ENCODE results near the gene PRMT5.

The PRMT5 gene

GRCh38 chr14:22895402-22895801 lies 33.8 kb downstream of the PRMT5 start:
- Histone ChIP-seq H3K27me3 (no peaks in the 10 kb centered on the region), H3K4me3 (ENCODE audit: low read depth, low read length) (no peak overlapping the region)
- no peak for TF ChIP-seq CTCF (IDR thresholded peaks at IDR 0.05; ENCODE audit: low read depth, low read length)

GRCh38 chr14:22893706-22894105 lies 35.5 kb downstream of the PRMT5 start:
- no peak overlapping the region for H3K4me3 ChIP-seq (ENCODE audit: low read depth, low read length)
- no peak for DNase-seq
- no peak for TF ChIP-seq CTCF (IDR thresholded peaks at IDR 0.05; ENCODE audit: low read depth, low read length)
- H3K27me3 ChIP-seq: no peaks in the 10 kb centered on the region
- H3K9me3 ChIP-seq: no peaks in the 10 kb centered on the region
- H3K36me3 ChIP-seq: no peaks in the 10 kb centered on the region
- no peaks in the 10 kb centered on the region for H3K4me1 ChIP-seq

More at GRCh38 chr14:22895402-22895801, 33.8 kb downstream of the PRMT5 start:
- Histone ChIP-seq H3K4me1 (no peaks in the 10 kb centered on the region), H3K9me3 (no peaks in the 10 kb centered on the region), H3K36me3 (peaks cover 4% of the 10 kb centered on the region; the same call in 1 of the 2 replicates)
- DNase-seq: no peak

GRCh38 chr14:22892488-22892887 lies 36.7 kb downstream of the PRMT5 start:
- TF ChIP-seq CTCF (IDR thresholded peaks at IDR 0.05; ENCODE audit: low read depth, low read length): no peak
- Histone ChIP-seq H3K36me3 (no peaks in the 10 kb centered on the region), H3K9me3 (no peaks in the 10 kb centered on the region), H3K4me3 (ENCODE audit: low read depth, low read length) (no peak overlapping the region), H3K4me1 (no peaks in the 10 kb centered on the region), H3K27me3 (no peaks in the 10 kb centered on the region)
- DNase-seq: no peak

- Histone ChIP-seq H3K4me1 (no peaks in the 10 kb centered on the region), H3K4me3 (ENCODE audit: low read depth, low read length) (no peak overlapping the region), H3K36me3 (no peaks in the 10 kb centered on the region), H3K27me3 (no peaks in the 10 kb centered on the region), H3K9me3 (no peaks in the 10 kb centered on the region)
- no peak for DNase-seq
- TF ChIP-seq CTCF (IDR thresholded peaks at IDR 0.05; ENCODE audit: low read depth, low read length): no peak
Measured at GRCh38 chr14:22890416-22890815, 38.8 kb downstream of the PRMT5 start.

- DNase-seq: no peak
- H3K27me3 ChIP-seq: no peaks in the 10 kb centered on the region
- no peak overlapping the region for H3K4me3 ChIP-seq (ENCODE audit: low read depth, low read length)
- peaks cover 1% of the 10 kb centered on the region for H3K4me1 ChIP-seq
- TF ChIP-seq CTCF (IDR thresholded peaks at IDR 0.05; ENCODE audit: low read depth, low read length): no peak
- no peaks in the 10 kb centered on the region for H3K36me3 ChIP-seq
- H3K9me3 ChIP-seq: no peaks in the 10 kb centered on the region
Measured at GRCh38 chr14:22888662-22889061, 40.5 kb downstream of the PRMT5 start.

GRCh38 chr14:22887990-22888378 lies 41.2 kb downstream of the PRMT5 start:
- Histone ChIP-seq H3K9me3 (no peaks in the 10 kb centered on the region), H3K27me3 (no peaks in the 10 kb centered on the region), H3K4me1 (peaks cover 7% of the 10 kb centered on the region), H3K36me3 (no peaks in the 10 kb centered on the region), H3K4me3 (ENCODE audit: low read depth, low read length) (no peak overlapping the region)
- no peak for DNase-seq
- no peak for TF ChIP-seq CTCF (IDR thresholded peaks at IDR 0.05; ENCODE audit: low read depth, low read length)

All from BE2C (cell line).